HFF-Myc (cell line): ENCODE measurements around the gene GOLGA8R.
"Not testable (repeated sequence)": the region's sequence is repeated elsewhere in the genome, so short reads cannot be mapped to it uniquely, and the experiment has no call there.

Experiments
- DNase-seq: peaks from one replicate; pipeline ENCODE4 v3.0.0-alpha.2; 2011; ENCODE audit warnings: low read depth; ENCODE audit errors: extremely low read depth
- H3K4me3 ChIP-seq: replicated peaks from 2 replicates; pipeline ENCODE4 v1.5.1; 2011; ENCODE audit warnings: low read depth, mild to moderate bottlenecking, control low read depth, low read length

The GOLGA8R gene

GRCh38 chr15:30361404-30361803 is 52.7 kb downstream of the GOLGA8R start:
- DNase-seq, H3K4me3 ChIP-seq: not testable (repeated sequence)

GRCh38 chr15:30360990-30361389 is 53.1 kb downstream of the GOLGA8R start:
- DNase-seq, H3K4me3 ChIP-seq: not testable (repeated sequence)

GRCh38 chr15:30355043-30355442 is 59.0 kb downstream of the GOLGA8R start:
- H3K4me3 ChIP-seq, DNase-seq: not testable (repeated sequence)
